ENCODE data around the gene PLXNC1.

The PLXNC1 gene

GRCh38 chr12:94147991-94148738 is at the start of gene PLXNC1:
PLXNC1 (plus strand) TSS chr12:94148577; CDS start chr12:94148972, 395 bp downstream.
- FAIRE-seq, result no peak

GRCh38 chr12:94099191-94099590 is 49.2 kb upstream of the PLXNC1 start:
- FAIRE-seq, result no peak

- no peak for FAIRE-seq
Measured at GRCh38 chr12:94099632-94100031, 48.7 kb upstream of the PLXNC1 start.

GRCh38 chr12:94100211-94100627 is 48.2 kb upstream of the PLXNC1 start:
- no peak for FAIRE-seq

GRCh38 chr12:94100990-94101737 is 47.2 kb upstream of the PLXNC1 start:
- FAIRE-seq, result no peak

- FAIRE-seq, result peak; percentile 87
Measured at GRCh38 chr12:94101738-94102660, 46.4 kb upstream of the PLXNC1 start.

- no peak for FAIRE-seq
Measured at GRCh38 chr12:94103986-94104385, 44.4 kb upstream of the PLXNC1 start.

- no peak for FAIRE-seq
Measured at GRCh38 chr12:94107910-94108309, 40.5 kb upstream of the PLXNC1 start.

- no peak for FAIRE-seq
Measured at GRCh38 chr12:94109160-94109559, 39.2 kb upstream of the PLXNC1 start.

- FAIRE-seq, result no peak
Measured at GRCh38 chr12:94110258-94110657, 38.1 kb upstream of the PLXNC1 start.

- FAIRE-seq, result no peak
Measured at GRCh38 chr12:94111302-94111701, 37.1 kb upstream of the PLXNC1 start.

GRCh38 chr12:94112121-94112520 is 36.3 kb upstream of the PLXNC1 start:
- FAIRE-seq, result no peak

GRCh38 chr12:94114166-94114565 is 34.2 kb upstream of the PLXNC1 start:
- FAIRE-seq, result no peak

- FAIRE-seq, result no peak
Measured at GRCh38 chr12:94116191-94116590, 32.2 kb upstream of the PLXNC1 start.

- FAIRE-seq, result no peak
Measured at GRCh38 chr12:94121886-94122285, 26.5 kb upstream of the PLXNC1 start.

- no peak for FAIRE-seq
Measured at GRCh38 chr12:94122591-94122990, 25.8 kb upstream of the PLXNC1 start.

- no peak for FAIRE-seq
Measured at GRCh38 chr12:94123127-94123526, 25.2 kb upstream of the PLXNC1 start.

- no peak for FAIRE-seq
Measured at GRCh38 chr12:94126067-94126466, 22.3 kb upstream of the PLXNC1 start.

GRCh38 chr12:94127239-94128131 is 20.9 kb upstream of the PLXNC1 start:
- FAIRE-seq, result no peak

- FAIRE-seq, result no peak
Measured at GRCh38 chr12:94128280-94128679, 20.1 kb upstream of the PLXNC1 start.

GRCh38 chr12:94133964-94134795 is 14.2 kb upstream of the PLXNC1 start:
- peak; percentile 90 for FAIRE-seq
